H7 (cell line): ENCODE results near the gene CDCA3. TPM values are rescaled to one million over a fixed set of nuclear protein-coding genes. Genes with fewer than 3 reads are reported as not detected.
A peak's percentile ranks its signal among the peaks of the same experiment; 100 is the strongest.

Source experiments
- DNase-seq: peaks from one replicate; pipeline ENCODE4 v3.0.0; 2012
- H3K27me3 ChIP-seq: 2 replicates; pipeline ENCODE4 v1.6.0; 2011; ENCODE audit warnings: mild to moderate bottlenecking, low read length; ENCODE audit not compliant: control insufficient read depth, insufficient read depth
- H3K36me3 ChIP-seq: replicated peaks from 2 replicates; pipeline ENCODE4 v1.5.1; 2011; ENCODE audit warnings: low read length; ENCODE audit not compliant: control insufficient read depth, insufficient read depth
- H3K4me3 ChIP-seq: 2 replicates; pipeline ENCODE4 v1.5.1; 2011; ENCODE audit warnings: low read depth, mild to moderate bottlenecking, control low read depth, low read length, moderate library complexity; ENCODE audit not compliant: insufficient read depth
- total RNA-seq: library from RNA; depleted of rRNA; stranded (reverse); fragments of >200 nt; shearing (Covaris generic); gene quantifications from 2 replicates; pipeline ENCODE4 v1.2.3, GENCODE V29; 2014

CDCA3 gene
- total RNA-seq, 1 experiment from 2014 or later, result 115 TPM

DNA sequence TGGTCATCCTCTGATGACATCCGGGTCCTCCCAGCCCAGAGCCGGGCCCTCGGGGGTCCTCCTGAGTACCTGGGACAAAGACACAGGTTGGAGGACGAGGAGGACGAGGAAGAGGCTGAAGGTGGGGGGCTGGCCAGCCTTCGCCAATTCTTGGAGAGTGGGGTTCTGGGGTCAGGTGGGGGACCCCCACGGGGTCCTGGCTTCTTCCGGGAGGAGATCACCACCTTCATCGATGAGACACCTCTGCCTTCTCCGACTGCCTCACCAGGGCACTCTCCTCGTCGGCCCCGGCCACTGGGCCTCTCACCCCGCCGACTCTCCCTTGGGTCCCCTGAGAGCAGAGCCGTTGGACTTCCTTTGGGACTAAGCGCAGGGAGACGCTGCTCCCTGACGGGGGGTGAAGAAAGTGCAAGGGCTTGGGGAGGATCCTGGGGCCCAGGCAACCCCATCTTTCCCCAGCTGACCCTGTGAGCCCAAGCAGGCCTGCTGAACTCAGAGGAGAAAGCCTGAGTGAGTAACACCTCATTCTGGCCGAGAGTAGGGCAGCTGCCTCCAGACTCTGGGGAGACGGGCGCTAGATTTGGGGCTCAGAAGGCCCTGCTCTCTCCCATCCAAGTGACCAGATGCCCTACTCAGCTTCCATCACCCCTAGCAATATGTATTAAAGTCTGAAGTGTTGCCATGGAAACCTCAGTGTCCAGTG lies 24.2 kb downstream of the CDCA3 start:
- Histone ChIP-seq H3K36me3 (peaks cover 13% of the 10 kb centered on the region), H3K4me3 (no peak overlapping the region), H3K27me3 (peaks cover 52% of the 10 kb centered on the region)
- DNase-seq, result peak; percentile 63

DNA sequence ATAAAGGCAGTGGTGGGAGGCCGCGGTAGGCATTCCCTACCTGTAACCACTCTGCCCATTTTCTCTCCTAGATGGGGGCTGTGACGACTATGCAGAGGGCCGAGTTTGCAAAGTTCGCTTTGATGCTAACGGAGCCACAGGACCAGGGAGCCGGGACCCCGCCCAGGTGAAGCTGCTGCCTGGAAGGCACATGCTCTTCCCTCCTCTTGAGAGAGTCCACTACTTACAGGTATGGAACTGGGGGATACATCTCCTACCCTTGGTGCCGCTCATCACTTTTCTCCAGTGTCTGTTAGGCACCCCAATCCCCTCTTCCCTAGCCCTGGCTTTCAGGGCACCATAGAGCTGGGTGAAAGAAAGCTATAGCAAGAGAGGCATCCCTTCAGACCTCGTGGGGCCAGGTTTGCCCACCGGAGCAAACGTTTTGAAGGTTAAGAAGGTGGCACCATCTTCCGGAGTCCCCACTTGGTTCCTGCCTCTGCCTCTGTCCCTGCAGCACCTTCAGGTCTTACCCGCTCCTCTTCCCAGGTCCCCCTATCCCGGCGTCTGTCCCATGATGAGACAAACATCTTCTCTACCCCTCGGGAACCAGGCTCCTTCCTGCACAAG lies 24.9 kb downstream of the CDCA3 start:
- DNase-seq, result peak; percentile 53
- H3K36me3 ChIP-seq, result peaks cover 6% of the 10 kb centered on the region; the same call in 1 of the 2 replicates
- no peak overlapping the region for H3K4me3 ChIP-seq
- H3K27me3 ChIP-seq, result peaks cover 53% of the 10 kb centered on the region

DNA sequence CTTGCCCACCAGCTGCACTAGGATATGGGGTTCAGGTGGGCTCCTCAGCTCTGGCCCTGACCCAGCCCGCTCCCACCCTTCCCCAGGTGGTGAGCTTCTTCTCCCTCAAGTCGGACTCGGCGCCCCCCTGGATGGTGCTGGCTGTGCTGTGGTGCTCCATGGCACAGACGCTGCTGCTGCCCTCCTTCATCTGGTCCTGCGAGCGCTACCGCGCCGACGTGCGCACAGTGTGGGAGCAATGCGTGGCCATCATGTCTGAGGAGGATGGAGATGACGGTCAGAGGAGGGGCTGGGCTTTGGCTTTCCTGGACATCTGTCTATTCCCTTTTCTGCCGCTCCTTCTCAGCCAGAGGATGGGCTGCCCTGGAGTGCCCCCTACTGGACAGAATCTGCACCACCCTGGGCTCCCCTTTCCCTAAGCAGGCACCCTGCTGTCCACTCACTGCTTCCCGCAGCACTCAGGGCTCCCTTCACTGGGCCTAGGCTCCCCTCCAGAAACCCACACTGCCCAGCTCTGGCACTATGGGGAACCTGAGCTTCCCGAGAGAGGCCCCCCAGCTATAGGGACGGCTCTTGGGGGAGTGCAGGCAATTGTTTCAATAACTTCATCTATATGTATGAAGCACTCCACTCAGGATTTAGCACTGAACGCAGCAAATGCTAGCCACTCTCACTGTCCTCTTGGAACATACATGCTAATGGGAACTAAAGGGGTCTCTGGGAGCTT lies 25.5 kb downstream of the CDCA3 start:
- H3K27me3 ChIP-seq, result peaks cover 55% of the 10 kb centered on the region
- peaks cover 1% of the 10 kb centered on the region; the same call in 1 of the 2 replicates for H3K36me3 ChIP-seq
- peak overlapping the region; percentile 57 for H3K4me3 ChIP-seq
- DNase-seq, result peak; percentile 96

DNA sequence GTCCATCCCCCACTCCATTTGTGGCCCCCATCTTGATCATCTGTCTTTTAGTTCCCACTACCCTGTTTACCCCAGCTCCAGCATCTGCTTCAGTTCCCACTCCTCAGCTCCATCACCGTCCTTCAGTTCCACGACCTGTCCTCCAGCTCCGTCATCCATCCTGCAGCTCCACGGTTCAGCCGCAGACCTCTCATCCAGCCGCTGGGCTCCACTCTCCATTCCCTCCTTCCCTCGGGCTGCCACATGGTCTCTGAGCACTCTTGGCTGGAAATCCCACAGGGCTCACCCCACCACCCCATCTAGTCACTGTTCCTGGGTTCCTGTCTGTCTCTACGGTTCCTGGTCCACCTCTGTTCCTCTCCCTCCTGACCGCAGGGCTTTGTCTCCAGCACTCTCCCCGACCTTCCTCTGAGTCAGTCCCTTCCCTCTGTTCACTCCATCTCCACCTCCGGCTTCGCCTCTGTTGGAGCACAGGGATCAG lies 26.1 kb downstream of the CDCA3 start:
- H3K4me3 ChIP-seq, result peak overlapping the region; percentile 57
- DNase-seq, result peak; percentile 67
- H3K36me3 ChIP-seq, result no peaks in the 10 kb centered on the region
- peaks cover 62% of the 10 kb centered on the region for H3K27me3 ChIP-seq

DNA sequence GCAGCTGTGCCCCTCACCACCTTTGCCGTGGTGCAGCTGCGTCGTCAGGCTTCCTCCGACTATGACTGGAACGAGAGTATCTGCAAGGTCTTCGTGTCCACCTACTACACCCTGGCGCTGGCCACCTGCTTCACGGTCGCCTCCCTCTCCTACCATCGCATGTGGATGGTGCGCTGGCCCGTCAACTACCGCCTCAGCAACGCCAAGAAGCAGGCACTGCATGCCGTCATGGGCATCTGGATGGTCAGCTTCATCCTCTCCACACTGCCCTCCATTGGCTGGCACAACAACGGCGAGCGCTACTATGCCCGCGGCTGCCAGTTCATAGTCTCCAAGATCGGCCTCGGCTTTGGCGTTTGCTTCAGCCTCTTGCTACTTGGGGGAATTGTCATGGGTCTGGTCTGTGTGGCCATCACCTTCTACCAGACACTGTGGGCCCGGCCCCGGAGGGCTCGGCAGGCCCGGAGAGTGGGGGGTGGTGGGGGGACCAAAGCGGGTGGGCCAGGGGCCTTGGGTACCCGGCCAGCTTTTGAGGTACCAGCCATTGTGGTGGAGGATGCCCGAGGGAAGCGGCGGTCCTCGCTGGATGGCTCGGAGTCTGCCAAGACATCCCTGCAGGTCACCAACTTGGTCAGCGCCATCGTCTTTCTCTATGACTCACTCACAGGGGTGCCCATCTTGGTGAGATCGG lies 26.9 kb downstream of the CDCA3 start:
- peaks cover 66% of the 10 kb centered on the region for H3K27me3 ChIP-seq
- peak; percentile 45 for DNase-seq

DNA sequence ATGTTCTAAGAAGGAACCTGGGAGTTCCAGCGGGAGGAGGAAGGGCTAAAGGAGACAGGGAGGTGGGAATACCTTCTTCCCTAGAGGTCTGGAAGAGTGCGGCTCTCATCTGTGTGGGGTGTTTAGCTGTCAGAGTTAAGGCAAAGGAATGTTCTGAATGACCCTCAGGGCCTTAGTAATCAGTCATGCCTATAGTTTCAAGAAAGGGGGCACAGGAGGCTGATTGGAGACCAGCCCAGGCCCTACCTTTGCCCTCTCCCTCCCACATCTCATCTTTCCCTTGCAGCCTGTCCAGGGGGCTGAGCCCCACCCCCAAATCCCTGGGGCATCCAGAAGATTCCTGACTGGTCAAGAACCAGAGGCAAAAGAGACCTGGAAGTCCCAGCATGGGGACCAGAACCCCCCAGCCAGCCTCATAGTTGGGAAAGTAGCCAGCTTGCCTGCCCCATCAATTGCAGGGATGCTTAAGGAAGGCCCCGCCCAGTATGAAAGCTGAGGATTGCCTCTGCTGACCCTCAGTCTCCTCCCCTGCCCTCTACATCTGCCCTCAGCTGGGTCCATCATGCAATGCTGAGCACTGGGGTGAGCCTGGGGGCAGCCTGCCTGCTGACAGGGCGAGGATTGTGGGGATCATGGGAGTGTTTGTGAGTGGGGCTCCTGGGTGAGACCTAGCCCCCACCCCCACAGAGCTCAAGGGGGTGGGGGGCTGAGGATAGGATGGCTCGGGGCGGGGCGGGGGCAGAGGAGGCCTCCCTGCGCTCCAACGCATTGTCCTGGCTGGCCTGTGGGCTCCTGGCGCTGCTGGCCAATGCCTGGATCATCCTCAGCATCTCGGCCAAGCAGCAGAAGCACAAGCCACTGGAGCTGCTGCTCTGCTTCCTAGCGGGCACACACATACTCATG lies 27.7 kb downstream of the CDCA3 start:
- Histone ChIP-seq H3K36me3 (no peaks in the 10 kb centered on the region), H3K27me3 (peaks cover 66% of the 10 kb centered on the region), H3K4me3 (no peak overlapping the region)
- DNase-seq, result peak; percentile 53

More for the DNA sequence above, 26.9 kb downstream of the CDCA3 start:
- Histone ChIP-seq H3K4me3 (no peak overlapping the region), H3K36me3 (no peaks in the 10 kb centered on the region)

DNA sequence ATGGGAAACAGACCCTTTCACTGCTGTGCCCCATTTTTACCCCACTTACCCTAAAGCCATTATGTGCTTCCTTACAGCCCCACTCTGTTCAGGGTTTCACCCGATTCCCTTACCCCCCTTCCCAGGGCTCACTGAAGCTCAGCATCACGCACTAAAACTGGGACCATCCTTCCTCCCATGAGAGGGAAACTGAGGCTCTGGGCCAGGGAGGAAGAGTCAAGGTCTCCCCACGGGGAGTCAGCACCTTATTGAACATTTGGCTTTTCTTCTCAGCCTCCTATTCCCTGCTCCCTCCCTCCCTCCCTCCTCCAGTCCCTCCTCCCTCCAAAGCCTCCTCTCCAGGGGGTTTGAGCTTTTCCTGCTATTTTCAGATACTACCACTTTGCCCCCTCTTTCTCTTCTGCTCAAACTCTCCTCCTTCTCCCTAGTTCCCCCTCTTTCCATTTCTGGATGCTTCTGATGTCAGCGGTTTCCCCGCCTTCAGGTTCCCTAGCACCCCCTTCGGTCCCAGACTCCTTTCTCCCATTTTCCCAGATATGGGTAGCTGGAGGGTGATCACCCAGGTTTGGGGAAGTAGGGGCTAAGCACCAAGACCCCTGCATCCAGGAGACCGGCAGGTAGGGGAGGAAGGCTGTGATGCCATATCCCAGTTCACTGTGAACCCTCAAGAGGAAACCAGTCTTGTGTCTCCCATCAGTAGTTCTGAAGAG lies 28.5 kb downstream of the CDCA3 start:
- H3K4me3 ChIP-seq, result peak overlapping the region; percentile 69
- H3K36me3 ChIP-seq, result no peaks in the 10 kb centered on the region
- peaks cover 66% of the 10 kb centered on the region for H3K27me3 ChIP-seq
- peak; percentile 40 for DNase-seq

DNA sequence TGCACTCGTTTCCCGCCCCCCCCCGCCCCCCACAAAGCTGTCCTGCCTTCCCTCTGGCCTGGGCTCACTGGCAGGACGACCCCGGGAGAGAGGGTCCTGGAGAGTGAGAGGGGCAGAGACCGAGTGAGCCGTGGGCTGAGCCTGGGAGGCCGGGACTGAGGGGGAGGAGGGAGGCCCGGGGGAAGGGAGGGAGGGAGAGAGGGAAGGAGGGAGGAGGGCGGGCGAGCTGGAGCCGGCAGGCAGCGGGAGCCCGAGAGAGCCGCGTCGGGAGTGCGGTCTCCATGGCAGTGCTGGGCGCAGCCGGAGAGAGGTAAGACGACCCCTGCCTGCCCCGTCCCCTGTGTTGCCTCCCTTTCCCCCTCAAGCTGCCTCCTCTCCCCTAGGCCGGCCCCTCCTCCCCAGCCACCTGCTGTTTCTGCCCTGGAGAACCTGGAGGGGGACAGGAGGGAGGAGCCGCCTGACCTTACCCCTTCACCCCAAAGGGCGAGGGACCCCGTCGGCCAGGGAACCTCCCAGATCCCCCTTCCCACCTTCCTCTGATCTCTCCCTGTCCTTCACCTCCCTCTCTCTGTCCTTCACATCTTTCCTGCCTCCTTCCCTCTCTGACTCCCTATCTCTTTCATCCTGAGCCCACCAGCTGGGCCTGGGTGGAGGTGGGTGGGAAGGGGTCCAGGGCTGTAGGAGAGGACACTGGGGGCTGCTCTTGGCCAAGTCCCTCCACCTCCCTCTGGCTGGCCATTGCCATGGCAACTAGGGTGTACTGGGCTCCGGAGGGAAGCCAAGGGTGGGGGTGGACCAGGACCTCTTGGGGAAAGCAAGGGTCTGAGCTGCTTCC lies 29.3 kb downstream of the CDCA3 start, which contains the start of gene GPR162:
TSS of gene GPR162 (plus strand) at position 231 of the 835 bp plus-strand sequence. CDS start 2,078 bp downstream, outside the sequence.
- Histone ChIP-seq H3K27me3 (peaks cover 62% of the 10 kb centered on the region), H3K36me3 (no peaks in the 10 kb centered on the region), H3K4me3 (peak within 1 kb of the TSS; percentile 69)
- peak; percentile 95 for DNase-seq

DNA sequence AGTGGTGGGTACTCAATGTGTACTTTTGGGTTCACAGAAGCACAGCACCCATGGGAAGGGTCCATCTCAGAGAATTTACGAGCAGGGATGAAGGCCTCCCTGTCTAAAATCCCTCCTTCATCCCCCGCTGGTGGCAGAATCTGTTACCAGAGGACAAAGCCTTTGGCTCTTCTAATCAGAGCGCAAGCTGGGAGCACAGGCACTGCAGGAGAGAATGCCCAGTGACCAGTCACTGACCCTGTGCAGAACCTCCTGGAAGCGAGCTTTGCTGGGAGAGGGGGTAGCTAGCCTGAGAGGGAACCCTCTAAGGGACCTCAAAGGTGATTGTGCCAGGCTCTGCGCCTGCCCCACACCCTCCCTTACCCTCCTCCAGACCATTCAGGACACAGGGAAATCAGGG lies 30.9 kb downstream of the CDCA3 start:
- DNase-seq, result peak; percentile 31
- Histone ChIP-seq H3K4me3 (no peak overlapping the region), H3K36me3 (no peaks in the 10 kb centered on the region), H3K27me3 (peaks cover 48% of the 10 kb centered on the region)

DNA sequence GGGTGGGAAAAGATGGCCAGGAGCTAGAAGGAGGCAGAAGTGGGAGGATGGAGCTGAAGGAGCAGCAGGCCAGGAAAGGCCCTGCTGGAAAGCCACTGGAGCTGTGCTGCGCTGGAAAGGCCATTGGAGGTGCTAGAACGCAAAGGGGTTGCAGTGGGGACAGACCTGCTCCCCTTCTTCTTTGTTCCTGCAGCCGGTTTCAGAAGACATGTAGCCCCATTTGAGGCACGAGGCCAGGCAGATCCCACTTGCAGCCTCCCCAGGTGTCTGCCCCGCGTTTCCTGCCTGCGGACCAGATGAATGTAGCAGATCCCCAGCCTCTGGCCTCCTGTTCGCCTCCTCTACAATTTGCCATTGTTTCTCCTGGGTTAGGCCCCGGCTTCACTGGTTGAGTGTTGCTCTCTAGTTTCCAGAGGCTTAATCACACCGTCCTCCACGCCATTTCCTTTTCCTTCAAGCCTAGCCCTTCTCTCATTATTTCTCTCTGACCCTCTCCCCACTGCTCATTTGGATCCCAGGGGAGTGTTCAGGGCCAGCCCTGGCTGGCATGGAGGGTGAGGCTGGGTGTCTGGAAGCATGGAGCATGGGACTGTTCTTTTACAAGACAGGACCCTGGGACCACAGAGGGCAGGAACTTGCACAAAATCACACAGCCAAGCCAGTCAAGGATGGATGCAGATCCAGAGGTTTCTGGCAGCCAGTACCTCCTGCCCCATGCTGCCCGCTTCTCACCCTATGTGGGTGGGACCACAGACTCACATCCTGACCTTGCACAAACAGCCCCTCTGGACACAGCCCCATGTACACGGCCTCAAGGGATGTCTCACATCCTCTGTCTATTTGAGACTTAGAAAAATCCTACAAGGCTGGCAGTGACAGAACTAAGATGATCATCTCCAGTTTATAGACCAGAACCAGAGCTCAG lies 31.7 kb downstream of the CDCA3 start:
- peak; percentile 52 for DNase-seq
- H3K27me3 ChIP-seq, result peaks cover 44% of the 10 kb centered on the region
- no peak overlapping the region for H3K4me3 ChIP-seq
- no peaks in the 10 kb centered on the region for H3K36me3 ChIP-seq

DNA sequence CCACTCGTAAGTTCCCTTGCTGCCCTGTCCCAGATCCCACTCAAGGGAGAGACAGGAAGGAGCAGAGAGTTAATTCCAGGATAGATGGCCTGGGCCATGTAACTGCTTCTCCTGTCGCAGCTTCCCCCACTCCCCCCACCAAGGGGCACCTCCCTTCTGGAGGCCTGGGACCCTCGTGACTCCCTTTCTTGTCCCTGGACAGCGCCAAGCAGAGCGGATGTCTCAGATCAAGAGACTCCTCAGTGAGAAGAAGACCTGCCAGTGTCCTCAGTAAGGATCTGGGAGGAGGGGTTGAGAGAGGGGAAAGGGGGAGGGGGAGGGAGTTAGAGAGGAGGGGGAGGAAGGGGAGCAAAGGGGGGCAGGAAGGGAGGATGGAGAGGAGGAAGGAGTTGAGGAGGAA lies 32.4 kb downstream of the CDCA3 start:
- Histone ChIP-seq H3K27me3 (peaks cover 40% of the 10 kb centered on the region), H3K36me3 (no peaks in the 10 kb centered on the region), H3K4me3 (no peak overlapping the region)
- DNase-seq, result peak; percentile 42

DNA sequence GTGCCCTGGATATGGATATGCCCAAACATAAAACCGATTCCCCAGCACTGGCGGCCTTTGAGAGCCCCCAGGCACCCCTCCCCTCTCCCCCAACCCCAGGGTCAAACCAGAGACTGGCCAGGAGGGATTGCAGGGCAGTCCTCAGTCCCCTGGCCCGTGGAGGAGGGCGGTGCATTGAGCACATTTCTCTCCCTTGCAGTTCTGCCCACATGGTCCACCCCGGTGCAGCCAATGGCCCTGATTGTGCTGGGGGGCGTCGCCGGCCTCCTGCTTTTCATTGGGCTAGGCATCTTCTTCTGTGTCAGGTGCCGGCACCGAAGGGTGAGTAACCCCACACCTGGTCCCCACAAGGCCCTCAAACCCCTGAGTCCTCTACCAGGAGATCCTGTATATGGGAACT lies 32.9 kb downstream of the CDCA3 start:
- H3K36me3 ChIP-seq, result no peaks in the 10 kb centered on the region
- DNase-seq, result peak; percentile 83
- H3K27me3 ChIP-seq, result peaks cover 36% of the 10 kb centered on the region
- no peak overlapping the region for H3K4me3 ChIP-seq
